Stomach smooth muscle (tissue), 2 donors: ENCODE data around the gene PDCD7.

Experiments
- H3K27ac ChIP-seq: one replicate; pipeline ENCODE4 v1.7.0; 2013; ENCODE audit warnings: mild to moderate bottlenecking, low read length, inconsistent platforms
- H3K27me3 ChIP-seq, 2 donors: one replicate each; pipeline ENCODE4 v1.7.0; 2013; ENCODE audit warnings: low read length in 2 of 2; ENCODE audit not compliant: insufficient read depth in 2 of 2, control insufficient read depth in 1 of 2
- H3K36me3 ChIP-seq, 2 donors: one replicate each; pipeline ENCODE4 v1.7.0; 2013; ENCODE audit warnings: low read length in 2 of 2; ENCODE audit not compliant: control insufficient read depth in 2 of 2, insufficient read depth in 2 of 2
- H3K4me1 ChIP-seq: one replicate; pipeline ENCODE4 v1.7.0; 2013; ENCODE audit warnings: low read length; ENCODE audit not compliant: control insufficient read depth, insufficient read depth
- H3K4me3 ChIP-seq, 2 donors: one replicate each; pipeline ENCODE4 v1.7.0; 2013; ENCODE audit warnings: low read length in 2 of 2
- H3K9ac ChIP-seq, 2 donors: one replicate each; pipeline ENCODE4 v1.7.0; 2013; ENCODE audit warnings: low read length in 2 of 2, mild to moderate bottlenecking in 1 of 2
- H3K9me3 ChIP-seq, 2 donors: one replicate each; pipeline ENCODE4 v1.7.0; 2013; ENCODE audit warnings: low read length in 2 of 2; ENCODE audit not compliant: control insufficient read depth in 2 of 2
- donor health status: healthy.
- donor health status: Pancreatic carcinoma.

Gene PDCD7

DNA sequence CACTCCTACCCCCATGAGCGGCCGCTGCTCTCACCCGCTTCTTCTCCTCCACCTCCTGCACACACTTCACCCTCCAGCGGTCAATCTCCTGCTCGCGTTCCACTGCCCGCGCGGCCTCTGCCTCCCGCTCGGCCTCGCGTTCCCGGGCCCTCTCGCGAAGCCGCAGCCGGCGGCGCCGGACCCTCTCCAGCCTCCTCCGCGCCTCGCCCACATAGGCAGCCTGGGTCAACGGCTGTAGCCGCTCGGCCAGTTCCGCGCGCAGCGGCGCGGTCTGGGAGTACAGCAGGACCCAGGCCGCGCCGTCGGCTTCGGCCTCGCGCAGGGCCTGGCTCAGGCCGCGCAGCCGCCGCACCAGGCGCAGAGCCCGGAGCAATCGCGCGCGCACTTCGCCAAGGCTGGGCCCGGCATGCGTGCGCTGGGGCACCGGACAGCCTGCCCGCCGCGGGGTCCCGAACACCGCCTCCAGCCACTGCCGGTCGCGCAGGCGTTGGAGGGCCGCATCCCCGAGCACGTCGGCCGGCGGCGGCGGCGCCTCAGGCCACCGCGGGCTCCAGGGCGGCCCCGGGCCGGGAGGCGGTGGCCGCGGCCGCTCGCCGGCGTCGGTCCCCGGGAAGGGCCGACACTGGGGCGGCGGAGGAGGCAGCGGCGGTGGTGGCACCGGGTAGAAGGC lies 595 bp downstream of the PDCD7 start:
- Histone ChIP-seq H3K36me3 (peaks cover 14 to 18% of the 10 kb centered on the region in 2 donors), H3K27me3 (no peaks in the 10 kb centered on the region), H3K27ac (peak overlapping the region; percentile 71), H3K4me1 (peaks cover 11% of the 10 kb centered on the region), H3K9me3 (no peaks in the 10 kb centered on the region), H3K9ac (peak overlapping the region; percentile 85 to 89), H3K4me3 (peak overlapping the region; percentile 83 to 97)

GRCh38 chr15:65130941-65131340 lies 2.7 kb downstream of the PDCD7 start:
- no peak overlapping the region for H3K4me3 ChIP-seq
- H3K9me3 ChIP-seq, result no peaks in the 10 kb centered on the region
- peaks cover 11% of the 10 kb centered on the region for H3K4me1 ChIP-seq
- peaks cover 24% of the 10 kb centered on the region in 2 donors for H3K36me3 ChIP-seq
- no peak overlapping the region for H3K9ac ChIP-seq
- no peak overlapping the region for H3K27ac ChIP-seq
- H3K27me3 ChIP-seq, result no peaks in the 10 kb centered on the region

DNA sequence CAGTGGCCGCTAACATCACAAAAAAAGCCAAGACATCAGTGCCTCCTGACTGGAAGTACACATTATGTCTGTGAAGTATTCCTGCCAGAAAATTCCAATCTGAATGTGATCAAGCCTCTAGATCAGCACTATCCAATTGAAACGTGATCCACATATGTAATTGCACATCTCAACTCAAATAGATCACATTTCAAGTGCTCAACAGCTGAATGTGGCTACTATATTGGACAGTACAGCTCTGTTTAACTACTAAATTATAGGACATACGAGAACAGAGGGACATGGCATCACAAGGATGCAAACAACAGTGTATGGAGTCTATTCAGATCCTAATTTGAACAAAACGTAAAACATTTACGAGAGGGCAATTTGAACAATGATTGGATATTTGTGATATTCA lies 18.1 kb downstream of the PDCD7 start:
- Histone ChIP-seq H3K27me3 (no peaks in the 10 kb centered on the region), H3K4me1 (no peaks in the 10 kb centered on the region), H3K27ac (no peak overlapping the region), H3K9me3 (no peaks in the 10 kb centered on the region), H3K36me3 (peaks cover 34 to 47% of the 10 kb centered on the region in 2 donors), H3K9ac (no peak overlapping the region), H3K4me3 (no peak overlapping the region)

GRCh38 chr15:65115086-65115485 lies 18.5 kb downstream of the PDCD7 start, which contains the start of gene UBAP1L:
Gene UBAP1L, minus strand, starts transcription at chr15:65115200. Its CDS starts 8,985 bp downstream, at chr15:65106215.
- Histone ChIP-seq H3K4me1 (no peaks in the 10 kb centered on the region), H3K9me3 (no peaks in the 10 kb centered on the region), H3K4me3 (no peak within 1 kb of the TSS), H3K36me3 (peaks cover 34 to 47% of the 10 kb centered on the region in 2 donors), H3K27ac (no peak within 1 kb of the TSS), H3K9ac (no peak within 1 kb of the TSS), H3K27me3 (no peaks in the 10 kb centered on the region)

DNA sequence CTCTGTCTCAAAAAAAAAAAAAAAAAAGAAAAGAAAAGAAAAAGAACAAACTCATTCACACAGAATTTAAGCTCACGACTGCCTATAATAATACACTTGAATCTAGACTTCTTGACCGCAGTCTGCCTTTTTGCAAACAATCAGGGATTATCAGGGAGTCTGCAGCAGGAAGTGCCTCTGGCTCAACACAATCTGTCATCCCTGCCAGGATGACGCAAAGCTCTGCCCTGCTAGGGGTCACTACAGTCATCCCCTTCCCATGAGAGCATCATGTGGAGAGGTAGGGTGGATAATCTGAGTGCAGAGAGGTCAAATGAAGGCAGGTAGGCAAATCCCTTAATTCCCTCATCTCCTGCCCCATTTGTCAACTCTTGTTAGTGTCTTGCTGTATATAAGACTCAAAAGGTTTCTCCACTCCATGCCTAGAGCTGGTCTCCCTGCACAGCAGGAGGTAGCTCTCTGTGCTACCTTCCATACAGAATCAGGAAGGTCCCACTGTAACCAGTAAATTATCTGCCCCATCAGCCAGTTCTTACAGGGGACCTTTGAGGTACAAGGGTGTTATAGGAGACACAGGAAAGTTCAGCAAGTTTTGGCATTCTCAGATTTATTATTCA lies 22.8 kb downstream of the PDCD7 start:
- Histone ChIP-seq H3K9me3 (no peaks in the 10 kb centered on the region), H3K36me3 (peaks cover 17 to 26% of the 10 kb centered on the region in 2 donors), H3K27ac (no peak overlapping the region), H3K9ac (no peak overlapping the region), H3K27me3 (no peaks in the 10 kb centered on the region), H3K4me1 (no peaks in the 10 kb centered on the region), H3K4me3 (no peak overlapping the region)

GRCh38 chr15:65106011-65106590 lies 27.5 kb downstream of the PDCD7 start:
- H3K27me3 ChIP-seq, result no peaks in the 10 kb centered on the region
- H3K4me1 ChIP-seq, result peaks cover 7% of the 10 kb centered on the region
- no peak overlapping the region for H3K9ac ChIP-seq
- H3K9me3 ChIP-seq, result no peaks in the 10 kb centered on the region
- H3K36me3 ChIP-seq, result peaks cover 14 to 17% of the 10 kb centered on the region in 2 donors
- no peak overlapping the region for H3K27ac ChIP-seq
- H3K4me3 ChIP-seq, result no peak overlapping the region

DNA sequence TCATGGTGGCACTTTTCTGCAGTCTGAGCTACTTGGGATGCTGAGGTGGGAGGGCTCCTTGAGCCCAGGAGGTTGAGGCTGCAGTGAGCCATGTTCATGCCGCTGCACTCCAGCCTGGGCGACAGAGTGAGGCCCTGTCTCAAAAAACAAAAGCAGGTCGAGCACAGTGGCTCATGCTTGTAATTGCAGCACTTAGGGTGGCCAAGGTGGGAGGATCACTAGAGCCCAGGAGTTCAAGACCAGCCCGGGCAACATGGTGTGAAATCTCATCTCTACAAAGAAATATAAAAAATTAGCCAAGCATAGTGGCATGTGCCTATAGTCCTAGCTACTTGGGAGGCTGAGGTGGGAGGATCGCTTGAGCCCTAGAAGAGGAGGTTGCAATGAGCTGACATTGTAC lies 28.6 kb downstream of the PDCD7 start:
- peaks cover 7% of the 10 kb centered on the region for H3K4me1 ChIP-seq
- H3K27ac ChIP-seq, result no peak overlapping the region
- H3K4me3 ChIP-seq, result no peak overlapping the region
- no peak overlapping the region for H3K9ac ChIP-seq
- H3K27me3 ChIP-seq, result no peaks in the 10 kb centered on the region
- H3K9me3 ChIP-seq, result no peaks in the 10 kb centered on the region
- peaks cover 19 to 20% of the 10 kb centered on the region in 2 donors for H3K36me3 ChIP-seq

DNA sequence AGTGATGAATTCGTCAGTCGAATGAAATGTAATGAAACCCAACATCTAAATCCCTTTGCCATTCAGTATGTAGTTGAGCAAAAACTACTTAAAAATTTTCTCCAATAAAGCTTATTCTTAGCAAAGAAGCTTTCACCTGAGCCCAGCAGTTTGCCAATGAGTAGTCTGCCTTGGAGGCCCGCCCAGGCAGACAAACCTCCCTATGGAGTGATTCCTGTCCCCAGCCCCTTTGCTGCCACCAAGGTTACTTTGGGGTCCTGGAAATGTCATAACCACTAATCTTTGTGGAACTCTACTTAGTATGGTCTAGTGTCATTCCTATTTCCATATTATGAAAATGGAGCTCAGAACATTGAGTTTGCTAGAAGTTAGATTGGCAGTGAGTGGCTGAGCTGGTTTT lies 30.7 kb downstream of the PDCD7 start:
- Histone ChIP-seq H3K27ac (no peak overlapping the region), H3K4me3 (no peak overlapping the region), H3K9me3 (no peaks in the 10 kb centered on the region), H3K9ac (no peak overlapping the region), H3K4me1 (peaks cover 7% of the 10 kb centered on the region), H3K27me3 (no peaks in the 10 kb centered on the region), H3K36me3 (peaks cover 27 to 34% of the 10 kb centered on the region in 2 donors)

GRCh38 chr15:65101891-65102708 lies 31.5 kb downstream of the PDCD7 start:
- H3K27me3 ChIP-seq, result no peaks in the 10 kb centered on the region
- no peaks in the 10 kb centered on the region for H3K9me3 ChIP-seq
- H3K27ac ChIP-seq, result no peak overlapping the region
- H3K36me3 ChIP-seq, result peaks cover 27 to 36% of the 10 kb centered on the region in 2 donors
- no peak overlapping the region for H3K4me3 ChIP-seq
- H3K4me1 ChIP-seq, result peaks cover 7% of the 10 kb centered on the region
- H3K9ac ChIP-seq, result no peak overlapping the region

- Histone ChIP-seq H3K9ac (no peak overlapping the region), H3K27me3 (no peaks in the 10 kb centered on the region), H3K4me3 (no peak overlapping the region), H3K27ac (no peak overlapping the region), H3K36me3 (peaks cover 27 to 37% of the 10 kb centered on the region in 2 donors), H3K9me3 (no peaks in the 10 kb centered on the region), H3K4me1 (peaks cover 9% of the 10 kb centered on the region)
Observed at GRCh38 chr15:65101411-65101890, 32.2 kb downstream of the PDCD7 start.
